Kidney glomerular epithelial cell (primary cell): ENCODE results near the gene CAPN10.
A peak's percentile ranks its signal among the peaks of the same experiment; 100 is the strongest.

Experiments
- DNase-seq: peaks from one replicate; lab custom pipeline; 2025; lab: John Stamatoyannopoulos, UW

The CAPN10 gene

DNA sequence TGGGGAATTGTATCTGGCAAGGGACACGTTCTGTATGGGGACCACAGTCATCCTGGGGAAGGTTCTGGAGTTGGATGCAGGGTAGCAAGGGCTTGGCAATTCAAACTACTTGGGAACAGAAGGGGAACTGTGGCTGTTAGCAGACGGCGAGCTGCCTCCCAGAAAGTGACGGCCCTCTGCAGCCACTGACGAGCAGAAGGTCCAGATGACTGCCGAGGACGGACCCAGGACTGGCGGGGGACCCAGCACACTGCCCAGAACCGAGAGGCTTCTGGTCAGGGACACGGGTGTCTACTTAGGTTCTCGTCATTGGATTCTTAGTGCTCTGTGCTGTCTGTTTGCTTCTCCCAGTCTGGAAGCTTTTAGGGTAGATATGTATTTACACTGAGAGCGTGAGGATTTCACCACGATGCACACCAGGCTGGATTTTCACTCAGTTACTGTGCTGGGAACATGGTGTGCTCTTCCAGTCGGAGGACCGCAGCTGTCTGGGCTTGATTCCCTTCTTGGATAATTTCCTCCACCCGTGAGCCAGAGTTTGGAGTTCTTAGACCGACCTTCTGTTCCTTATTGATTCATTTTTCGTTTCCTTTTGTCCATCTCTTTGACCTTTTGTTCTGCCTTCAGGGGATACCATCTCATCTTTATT, 52.1 kb downstream of the CAPN10 start:
- no peak for DNase-seq

DNA sequence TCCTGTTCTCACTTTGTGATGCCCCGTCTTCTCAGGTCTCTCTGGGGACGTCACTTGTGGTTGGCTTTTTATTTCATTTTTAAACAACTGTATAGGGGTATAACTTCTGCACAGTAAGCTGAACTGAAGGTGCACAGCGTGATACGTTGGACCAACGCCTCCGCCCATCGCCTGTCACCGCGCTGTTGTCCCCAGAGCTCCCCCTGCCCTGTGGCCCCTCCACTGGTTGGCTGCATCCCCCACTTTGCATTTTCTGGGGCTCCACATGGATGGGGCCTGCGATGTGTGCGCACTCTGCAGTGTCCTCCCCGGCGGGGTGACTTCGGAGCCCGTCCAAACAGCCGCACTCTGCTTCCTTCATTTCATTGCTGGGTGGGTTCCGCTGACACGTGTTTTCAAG, 53.0 kb downstream of the CAPN10 start:
- DNase-seq = no peak

GRCh38 chr2:240640939-240641338, 54.4 kb downstream of the CAPN10 start:
- DNase-seq = peak; percentile 33

- DNase-seq = no peak
Observed at GRCh38 chr2:240642061-240642805, 55.7 kb downstream of the CAPN10 start.

- no peak for DNase-seq
Observed at GRCh38 chr2:240642806-240643092, 56.2 kb downstream of the CAPN10 start.

DNA sequence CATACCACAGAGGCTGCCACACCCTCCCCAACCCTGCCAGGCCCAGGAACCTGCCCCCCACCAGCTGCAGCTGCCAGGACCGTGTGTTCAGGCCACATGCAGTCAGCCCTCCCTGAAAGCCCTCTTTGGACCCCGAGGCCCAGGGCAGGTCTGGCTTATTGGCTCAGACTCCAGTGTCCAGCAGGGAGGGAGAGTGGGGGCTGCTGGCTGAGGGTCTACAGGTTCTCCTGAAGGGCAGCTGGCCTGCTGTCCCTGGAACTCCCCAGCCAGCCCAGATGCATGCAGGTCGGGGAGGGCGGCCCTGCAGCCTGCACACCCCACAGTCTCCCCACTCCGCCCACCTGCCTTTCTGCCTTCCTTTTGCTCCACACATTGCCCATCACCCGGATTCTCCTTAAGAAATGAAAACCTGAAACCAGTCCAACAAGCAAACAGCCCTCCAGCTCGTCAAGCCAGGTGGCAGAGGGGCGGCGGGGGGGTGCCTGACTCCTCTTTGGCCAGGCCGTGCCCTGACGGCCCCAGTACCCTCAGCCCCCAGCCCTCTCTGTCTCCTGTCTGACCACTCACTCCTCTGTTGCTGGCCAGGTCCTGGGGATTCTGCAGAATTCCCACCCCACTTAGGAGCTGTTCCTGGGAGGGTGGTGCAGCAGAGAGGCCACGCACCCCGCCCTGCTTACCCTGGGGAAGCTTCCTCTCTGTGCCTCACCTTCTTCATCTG, 56.7 kb downstream of the CAPN10 start:
- no peak for DNase-seq

DNA sequence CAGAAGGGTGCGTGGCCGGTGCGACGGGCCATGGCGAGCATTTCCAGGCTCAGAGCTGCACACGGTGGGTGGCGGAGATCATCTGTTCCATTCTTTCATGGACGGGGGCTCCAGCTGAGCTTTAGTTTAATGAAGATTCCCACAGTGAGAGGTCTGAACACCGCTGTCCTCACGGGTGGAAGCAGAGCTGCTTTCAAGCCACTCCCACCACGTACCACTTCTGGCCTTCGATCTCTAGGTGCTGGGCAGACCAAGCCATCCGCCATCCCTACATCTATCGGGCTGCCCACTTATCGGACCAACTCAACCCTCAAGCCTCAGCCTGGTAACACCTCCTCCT, 57.2 kb downstream of the CAPN10 start:
- DNase-seq = no peak

- no peak for DNase-seq
Observed at GRCh38 chr2:240644171-240644651, 57.7 kb downstream of the CAPN10 start.

DNA sequence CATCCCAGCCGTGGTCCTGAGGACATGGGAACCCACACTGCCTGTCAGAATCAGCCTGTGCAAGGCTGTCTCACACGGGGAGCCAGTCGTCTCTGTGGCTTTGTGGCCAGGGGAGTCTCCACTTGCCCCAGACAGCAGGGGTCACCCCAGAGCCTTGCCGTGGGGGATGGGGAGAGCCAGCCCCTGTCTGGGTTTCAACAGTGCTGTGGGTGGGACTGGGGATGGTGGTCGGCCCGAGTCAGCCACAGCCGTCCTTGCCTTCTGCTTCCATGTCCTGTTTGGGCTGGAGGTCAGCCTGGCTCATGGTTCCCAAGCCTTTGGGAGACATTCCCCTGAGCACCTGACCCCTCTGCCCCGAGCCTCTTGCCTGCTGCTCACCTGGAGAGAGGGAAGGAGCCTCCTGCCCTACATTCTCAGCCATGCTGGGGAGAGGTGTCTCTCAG, 58.3 kb downstream of the CAPN10 start:
- no peak for DNase-seq

GRCh38 chr2:240645346-240645745, 58.8 kb downstream of the CAPN10 start:
- DNase-seq = no peak

DNA sequence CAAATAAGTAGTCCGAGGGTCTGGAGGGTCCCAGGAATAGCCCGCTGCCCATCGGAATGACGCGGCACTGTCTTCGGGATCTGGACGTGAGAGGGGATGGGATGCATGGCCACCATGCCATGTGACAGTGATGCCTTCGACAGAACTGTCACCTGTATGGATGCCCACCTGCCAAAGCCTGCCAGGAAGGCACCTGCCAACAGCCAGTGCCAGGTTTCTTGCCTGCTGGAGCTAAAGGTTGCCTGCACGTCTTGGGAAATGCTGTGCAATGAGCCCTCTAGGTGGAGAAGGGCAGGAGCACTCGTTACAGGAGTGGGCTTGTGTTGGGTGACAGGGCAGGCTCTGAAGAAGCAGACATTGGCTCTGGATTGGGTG, 59.3 kb downstream of the CAPN10 start:
- DNase-seq = no peak

DNA sequence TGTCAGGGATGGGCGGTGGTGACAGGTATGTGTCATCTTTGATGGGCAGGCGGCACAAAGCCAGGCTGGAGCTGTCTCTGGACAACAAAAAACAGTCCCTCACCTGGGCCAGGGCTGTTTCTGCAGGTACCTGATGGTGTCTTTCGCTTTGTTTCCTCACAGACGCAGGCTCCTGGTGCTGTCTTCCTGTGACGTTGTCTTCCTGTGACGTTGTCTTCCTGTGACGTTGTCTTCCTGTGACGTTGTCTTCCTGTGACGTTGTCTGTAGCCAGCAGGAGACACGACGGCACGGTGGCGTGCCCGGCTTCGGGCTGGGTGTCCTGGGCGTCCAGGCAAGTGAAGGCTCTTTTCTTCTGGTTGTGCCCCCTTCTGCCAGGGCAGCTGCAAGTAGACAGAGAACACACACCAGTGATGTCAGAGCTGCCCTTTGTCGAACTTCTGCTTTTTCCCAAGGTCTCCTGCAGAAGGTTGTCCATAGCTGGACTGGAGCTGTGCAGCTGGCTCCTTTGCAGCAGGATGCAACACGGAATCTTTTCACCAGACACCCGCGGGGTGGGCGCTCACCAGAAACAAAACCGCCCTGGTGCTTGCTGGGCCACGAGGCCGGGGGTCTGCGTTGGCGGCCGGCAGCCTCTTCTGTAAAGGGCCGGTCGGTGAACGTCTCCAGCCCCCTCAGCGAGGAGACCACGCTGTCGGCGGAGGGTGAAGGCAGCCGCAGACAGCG, 59.8 kb downstream of the CAPN10 start:
- DNase-seq = no peak

GRCh38 chr2:240646900-240647502, 60.5 kb downstream of the CAPN10 start:
- no peak for DNase-seq

DNA sequence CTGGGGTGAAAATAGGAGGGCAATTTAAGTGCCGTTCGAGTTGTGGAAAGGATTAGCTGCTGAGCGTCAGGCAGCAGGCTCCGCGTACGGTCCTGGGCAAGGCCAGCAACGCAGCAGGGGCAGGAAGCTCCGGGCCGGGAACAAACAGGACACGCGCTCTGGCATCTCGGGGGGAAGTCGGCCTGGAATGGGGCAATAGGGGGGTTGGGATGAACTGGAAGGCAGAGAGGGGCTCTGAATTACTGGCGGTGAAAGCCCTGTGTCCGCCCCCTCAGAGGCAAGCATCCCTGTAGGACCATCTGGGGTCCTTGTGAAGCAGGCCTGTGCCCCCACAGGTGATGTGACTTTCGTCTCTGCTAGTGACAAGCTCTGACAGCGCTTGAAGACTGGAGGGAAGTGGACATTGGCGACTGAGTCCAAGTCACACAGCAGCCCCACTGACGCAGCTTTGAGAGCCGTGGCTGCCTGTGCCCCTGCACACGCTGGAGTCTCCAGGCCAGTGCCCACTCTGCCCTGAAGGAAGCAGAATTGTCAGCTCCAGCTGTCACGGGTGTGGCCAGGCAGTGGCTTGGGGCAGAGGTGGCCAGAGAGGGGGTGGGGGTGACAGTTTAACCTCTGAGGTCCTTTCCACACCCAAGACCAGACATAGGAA, 61.1 kb downstream of the CAPN10 start:
- no peak for DNase-seq

- no peak for DNase-seq
Observed at GRCh38 chr2:240648155-240648649, 61.7 kb downstream of the CAPN10 start.
